ENCODE results near the gene NUP210L. TPM values are rescaled to one million over a fixed set of nuclear protein-coding genes. Genes with fewer than 3 reads are reported as not detected.

Gene NUP210L
- total RNA-seq, 1 donor from 2014 or later: not detected

DNA sequence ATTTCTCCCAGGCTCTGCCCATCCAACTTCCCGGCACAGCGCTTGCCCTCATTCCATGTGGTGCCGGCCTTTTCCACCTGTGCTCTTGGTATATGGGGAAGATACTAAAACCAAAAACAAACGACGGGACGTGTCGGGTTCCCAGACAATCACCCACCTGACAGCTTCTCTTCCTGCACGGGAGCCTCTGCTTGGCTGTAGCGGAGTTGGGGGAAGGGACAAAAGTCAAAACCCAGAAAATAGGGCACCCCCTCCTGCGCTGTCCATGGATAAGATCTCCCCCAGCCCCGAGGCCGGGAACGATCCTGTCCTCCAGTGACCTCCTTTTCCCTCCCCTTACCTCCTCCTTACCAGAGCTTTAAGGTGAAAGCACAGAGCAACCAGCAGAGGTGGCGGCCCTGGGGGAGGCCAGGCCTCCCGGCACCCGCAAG, 178.0 kb downstream of the NUP210L start:
- peaks cover 8% of the 10 kb centered on the region for H3K4me1 ChIP-seq (ENCODE audit: insufficient read depth, low read length)
- H3K4me1 Mint-ChIP-seq (ENCODE audit: low read depth, unreplicated experiment): peaks cover 6% of the 10 kb centered on the region
- H3K27ac Mint-ChIP-seq (ENCODE audit: unreplicated experiment): peak overlapping the region; percentile 95
- no peaks in the 10 kb centered on the region for H3K27me3 ChIP-seq (ENCODE audit: insufficient read depth, low read length)
- peaks cover 10% of the 10 kb centered on the region for H3K36me3 Mint-ChIP-seq (ENCODE audit: low read depth, unreplicated experiment)
- H3K36me3 ChIP-seq (ENCODE audit: insufficient read depth, low read length): peaks cover 21% of the 10 kb centered on the region
- H3K9ac ChIP-seq (ENCODE audit: low read length): peak overlapping the region; percentile 92
- no peak for FAIRE-seq
- H3K27ac ChIP-seq (ENCODE audit: low read depth, low read length): peak overlapping the region; percentile 57
- H3K9me3 Mint-ChIP-seq (ENCODE audit: unreplicated experiment): no peaks in the 10 kb centered on the region
- H4K20me1 ChIP-seq (ENCODE audit: insufficient read depth, low read length): peaks cover 12% of the 10 kb centered on the region
- H3K9me3 ChIP-seq (ENCODE audit: insufficient read depth, low read depth, low read length): no peaks in the 10 kb centered on the region
- peaks cover 21% of the 10 kb centered on the region for H3K79me2 ChIP-seq (ENCODE audit: insufficient read depth, low read length)
- no peaks in the 10 kb centered on the region for H3K27me3 Mint-ChIP-seq (ENCODE audit: low read depth, unreplicated experiment)
- no peak for DNase-seq (ENCODE audit: low read depth)
- H2AFZ ChIP-seq (ENCODE audit: low read depth, low read length): peak overlapping the region; percentile 88
- no peak for TF ChIP-seq EZH2 (IDR thresholded peaks at IDR 0.05; ENCODE audit: insufficient read depth, low read length)
- TF ChIP-seq, protein P1, sequence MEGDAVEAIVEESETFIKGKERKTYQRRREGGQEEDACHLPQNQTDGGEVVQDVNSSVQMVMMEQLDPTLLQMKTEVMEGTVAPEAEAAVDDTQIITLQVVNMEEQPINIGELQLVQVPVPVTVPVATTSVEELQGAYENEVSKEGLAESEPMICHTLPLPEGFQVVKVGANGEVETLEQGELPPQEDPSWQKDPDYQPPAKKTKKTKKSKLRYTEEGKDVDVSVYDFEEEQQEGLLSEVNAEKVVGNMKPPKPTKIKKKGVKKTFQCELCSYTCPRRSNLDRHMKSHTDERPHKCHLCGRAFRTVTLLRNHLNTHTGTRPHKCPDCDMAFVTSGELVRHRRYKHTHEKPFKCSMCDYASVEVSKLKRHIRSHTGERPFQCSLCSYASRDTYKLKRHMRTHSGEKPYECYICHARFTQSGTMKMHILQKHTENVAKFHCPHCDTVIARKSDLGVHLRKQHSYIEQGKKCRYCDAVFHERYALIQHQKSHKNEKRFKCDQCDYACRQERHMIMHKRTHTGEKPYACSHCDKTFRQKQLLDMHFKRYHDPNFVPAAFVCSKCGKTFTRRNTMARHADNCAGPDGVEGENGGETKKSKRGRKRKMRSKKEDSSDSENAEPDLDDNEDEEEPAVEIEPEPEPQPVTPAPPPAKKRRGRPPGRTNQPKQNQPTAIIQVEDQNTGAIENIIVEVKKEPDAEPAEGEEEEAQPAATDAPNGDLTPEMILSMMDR (IDR thresholded peaks at IDR 0.05; ENCODE audit: insufficient read depth, low read depth, low read length): no peak
- H3K4me2 ChIP-seq (ENCODE audit: low read length): peak overlapping the region; percentile 95
- H3K4me3 Mint-ChIP-seq (ENCODE audit: unreplicated experiment): peak overlapping the region; percentile 91
- H3K4me3 ChIP-seq (ENCODE audit: insufficient read depth, low read depth, low read length): peak overlapping the region; percentile 90

DNA sequence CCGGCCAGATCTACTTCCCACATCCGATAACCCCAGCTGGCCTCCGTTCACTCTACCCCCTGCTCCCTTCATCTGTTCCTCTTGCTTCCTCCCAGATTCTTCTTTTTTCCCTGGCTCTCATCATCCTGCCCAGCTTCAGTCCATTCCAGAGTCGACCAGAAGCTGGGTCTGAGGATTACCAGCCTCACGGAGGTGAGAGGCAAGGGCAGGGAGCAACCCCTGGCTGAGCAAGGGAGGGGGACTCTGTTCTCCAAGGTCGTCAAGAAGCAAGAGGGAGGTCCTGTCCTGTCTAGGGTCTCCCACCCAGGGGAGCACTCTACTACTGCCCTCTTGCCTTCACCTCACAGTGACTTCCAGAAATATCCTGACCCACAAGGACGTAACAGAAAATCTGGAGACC, 181.3 kb downstream of the NUP210L start:
- H4K20me1 ChIP-seq (ENCODE audit: insufficient read depth, low read length): peaks cover 12% of the 10 kb centered on the region
- H3K27me3 ChIP-seq (ENCODE audit: insufficient read depth, low read length): no peaks in the 10 kb centered on the region
- H3K36me3 Mint-ChIP-seq (ENCODE audit: low read depth, unreplicated experiment): peaks cover 10% of the 10 kb centered on the region
- no peak for FAIRE-seq
- peaks cover 7% of the 10 kb centered on the region for H3K4me1 Mint-ChIP-seq (ENCODE audit: low read depth, unreplicated experiment)
- H2AFZ ChIP-seq (ENCODE audit: low read depth, low read length): no peak overlapping the region
- H3K9me3 Mint-ChIP-seq (ENCODE audit: unreplicated experiment): no peaks in the 10 kb centered on the region
- no peak for DNase-seq (ENCODE audit: low read depth)
- H3K4me2 ChIP-seq (ENCODE audit: low read length): no peak overlapping the region
- no peak overlapping the region for H3K9ac ChIP-seq (ENCODE audit: low read length)
- H3K79me2 ChIP-seq (ENCODE audit: insufficient read depth, low read length): peaks cover 21% of the 10 kb centered on the region
- H3K9me3 ChIP-seq (ENCODE audit: insufficient read depth, low read depth, low read length): no peaks in the 10 kb centered on the region
- no peak for TF ChIP-seq EZH2 (IDR thresholded peaks at IDR 0.05; ENCODE audit: insufficient read depth, low read length)
- TF ChIP-seq, protein P1 (IDR thresholded peaks at IDR 0.05; ENCODE audit: insufficient read depth, low read depth, low read length): no peak
- H3K27ac ChIP-seq (ENCODE audit: low read depth, low read length): no peak overlapping the region
- no peak overlapping the region for H3K27ac Mint-ChIP-seq (ENCODE audit: unreplicated experiment)
- no peak overlapping the region for H3K4me3 ChIP-seq (ENCODE audit: insufficient read depth, low read depth, low read length)
- peak overlapping the region; percentile 62 for H3K4me3 Mint-ChIP-seq (ENCODE audit: unreplicated experiment)
- no peaks in the 10 kb centered on the region for H3K27me3 Mint-ChIP-seq (ENCODE audit: low read depth, unreplicated experiment)
- H3K36me3 ChIP-seq (ENCODE audit: insufficient read depth, low read length): peaks cover 11% of the 10 kb centered on the region
- peaks cover 10% of the 10 kb centered on the region for H3K4me1 ChIP-seq (ENCODE audit: insufficient read depth, low read length)

DNA sequence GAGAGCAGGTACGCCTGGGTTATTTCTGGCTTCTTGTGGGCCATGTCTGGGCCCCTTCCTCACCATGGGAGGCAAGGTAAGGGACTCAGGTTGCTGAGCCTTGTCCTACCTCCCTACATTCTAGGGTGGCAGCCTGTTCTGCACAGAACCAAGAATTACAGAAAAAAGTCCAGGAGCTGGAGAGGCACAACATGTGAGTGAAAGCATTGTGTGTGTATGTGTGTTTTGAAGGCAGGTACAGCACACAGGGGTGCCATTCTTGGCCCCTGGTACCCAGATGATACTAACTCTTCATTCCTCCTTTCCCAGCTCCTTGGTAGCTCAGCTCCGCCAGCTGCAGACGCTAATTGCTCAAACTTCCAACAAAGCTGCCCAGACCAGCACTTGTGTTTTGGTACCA, 181.8 kb downstream of the NUP210L start:
- Histone ChIP-seq H3K9me3 (ENCODE audit: insufficient read depth, low read depth, low read length) (no peaks in the 10 kb centered on the region), H3K9ac (ENCODE audit: low read length) (no peak overlapping the region), H3K4me1 (ENCODE audit: insufficient read depth, low read length) (peaks cover 9% of the 10 kb centered on the region), H3K36me3 (ENCODE audit: insufficient read depth, low read length) (peaks cover 11% of the 10 kb centered on the region), H3K4me2 (ENCODE audit: low read length) (no peak overlapping the region), H2AFZ (ENCODE audit: low read depth, low read length) (no peak overlapping the region), H3K79me2 (ENCODE audit: insufficient read depth, low read length) (peaks cover 21% of the 10 kb centered on the region), H3K4me3 (ENCODE audit: insufficient read depth, low read depth, low read length) (no peak overlapping the region), H3K27ac (ENCODE audit: low read depth, low read length) (no peak overlapping the region), H4K20me1 (ENCODE audit: insufficient read depth, low read length) (peaks cover 12% of the 10 kb centered on the region), H3K27me3 (ENCODE audit: insufficient read depth, low read length) (no peaks in the 10 kb centered on the region)
- Mint-ChIP-seq H3K9me3 (ENCODE audit: unreplicated experiment) (no peaks in the 10 kb centered on the region), H3K4me3 (ENCODE audit: unreplicated experiment) (peak overlapping the region; percentile 62), H3K27ac (ENCODE audit: unreplicated experiment) (no peak overlapping the region), H3K27me3 (ENCODE audit: low read depth, unreplicated experiment) (no peaks in the 10 kb centered on the region), H3K4me1 (ENCODE audit: low read depth, unreplicated experiment) (peaks cover 8% of the 10 kb centered on the region), H3K36me3 (ENCODE audit: low read depth, unreplicated experiment) (peaks cover 10% of the 10 kb centered on the region)
- FAIRE-seq (no peak), DNase-seq (ENCODE audit: low read depth) (no peak)
- TF ChIP-seq, protein P1 (IDR thresholded peaks at IDR 0.05; ENCODE audit: insufficient read depth, low read depth, low read length): no peak
- no peak for TF ChIP-seq EZH2 (IDR thresholded peaks at IDR 0.05; ENCODE audit: insufficient read depth, low read length)
